GM19035 (cell line): Measurements from ENCODE around the gene CMIP.

ENCODE experiments used
- ATAC-seq: cut with Tn5 transposase; IDR thresholded peaks from one replicate; pipeline ENCODE4 v1.9.1; 2021; ENCODE audit not compliant: unreplicated experiment

The CMIP gene

GRCh38 chr16:81599034-81599744 is 154.6 kb downstream of the CMIP start:
- no peak for ATAC-seq

GRCh38 chr16:81600275-81600674 is 155.7 kb downstream of the CMIP start:
- ATAC-seq = no peak

DNA sequence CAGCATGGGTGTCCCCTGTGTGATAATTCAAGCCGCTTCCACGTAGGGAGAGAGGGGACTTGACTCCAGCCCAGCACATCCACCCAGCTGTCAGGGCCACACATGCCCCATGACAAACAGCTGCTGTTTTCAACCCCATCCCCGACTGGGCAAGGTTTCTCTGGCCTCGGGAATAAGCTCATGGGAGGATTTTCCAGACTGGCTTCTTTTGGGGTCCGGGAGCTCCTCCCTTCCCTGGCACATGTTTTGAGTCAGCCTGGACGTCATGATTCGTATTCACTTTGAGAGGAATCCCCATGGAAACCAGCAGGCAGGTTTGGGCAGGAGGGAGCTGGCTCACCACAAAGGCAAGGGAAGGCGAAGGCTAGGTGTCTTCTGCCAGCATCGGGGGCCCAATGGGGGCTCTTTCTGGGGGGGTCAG is 156.4 kb downstream of the CMIP start:
- no peak for ATAC-seq

DNA sequence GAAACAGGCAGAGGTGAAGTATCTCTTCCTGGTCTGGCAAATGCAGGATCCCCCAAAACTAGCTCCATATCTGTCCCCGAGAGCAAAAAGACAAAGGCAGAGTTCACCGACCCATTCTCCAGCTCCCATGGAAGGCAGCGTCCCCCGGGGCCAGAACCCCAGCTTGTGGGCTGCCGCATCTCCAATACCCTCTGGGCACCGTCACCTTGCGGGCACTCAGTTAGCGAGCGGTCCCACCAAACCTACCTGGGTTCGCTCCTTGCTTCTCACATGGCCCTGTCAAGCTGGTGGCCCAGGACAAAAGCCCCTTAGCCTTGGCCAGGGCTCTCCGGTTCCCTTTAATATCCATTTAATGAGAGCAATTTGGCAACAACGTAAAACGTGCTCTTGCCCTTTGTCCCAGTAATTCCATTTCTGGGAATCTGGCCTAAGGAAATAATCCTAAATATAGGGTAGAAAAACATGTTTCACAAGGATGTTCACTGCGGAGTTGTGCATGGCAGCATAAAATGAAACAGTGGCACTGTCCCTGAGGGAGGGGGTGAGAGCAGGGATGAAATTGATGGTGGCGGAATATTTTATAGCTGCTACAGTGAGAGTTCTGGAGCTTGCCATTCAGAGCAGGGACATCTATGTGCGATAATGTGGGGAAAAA is 157.1 kb downstream of the CMIP start:
- no peak for ATAC-seq

DNA sequence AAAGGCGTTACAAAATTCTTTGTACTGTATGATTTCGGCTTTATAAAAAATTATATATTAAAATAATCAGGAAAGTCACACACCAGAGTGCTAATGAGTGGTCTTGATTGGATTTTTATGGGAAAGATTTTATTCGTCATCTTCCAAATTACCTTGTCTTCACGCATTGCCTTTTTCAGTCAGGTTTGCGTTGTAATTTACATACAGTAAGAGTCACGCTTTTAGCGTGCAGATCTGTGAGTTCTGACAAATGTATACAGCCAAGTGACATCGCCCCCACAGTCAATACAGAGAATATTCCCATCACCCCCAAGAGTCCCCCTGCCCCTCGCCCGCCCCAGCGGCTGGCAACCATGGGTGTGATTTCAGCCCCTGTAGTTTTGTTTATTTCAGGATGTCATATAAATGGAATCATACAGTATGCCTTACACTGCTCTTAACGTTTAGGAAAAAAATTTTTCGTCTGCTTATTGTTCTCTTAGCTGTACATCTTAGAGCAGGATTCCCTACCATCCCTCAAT is 157.7 kb downstream of the CMIP start:
- no peak for ATAC-seq

- ATAC-seq = no peak
Measured at GRCh38 chr16:81602792-81603191, 158.2 kb downstream of the CMIP start.

GRCh38 chr16:81604960-81605383 is 160.4 kb downstream of the CMIP start:
- ATAC-seq = no peak

- no peak for ATAC-seq
Measured at GRCh38 chr16:81606039-81606438, 161.4 kb downstream of the CMIP start.

DNA sequence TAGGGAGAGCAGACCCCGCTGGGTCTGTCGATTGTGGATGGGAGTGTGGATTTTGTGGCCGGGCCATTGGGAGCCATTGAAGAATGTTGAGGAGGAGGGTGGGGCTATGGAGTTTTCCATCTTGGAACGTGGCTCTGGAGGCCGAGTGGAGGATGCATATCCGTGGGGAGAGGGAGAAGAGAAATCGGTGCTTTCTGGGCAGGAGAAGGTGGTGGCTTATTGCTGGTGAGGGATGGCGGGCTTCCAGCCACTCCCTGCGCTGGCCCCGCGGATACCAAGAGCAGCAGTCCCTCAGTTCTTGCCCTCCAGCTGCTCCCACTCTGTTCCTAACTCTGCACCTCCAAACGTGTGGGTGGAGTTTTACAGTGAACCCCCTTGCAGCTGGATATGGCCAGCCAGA is 162.4 kb downstream of the CMIP start:
- ATAC-seq = no peak

GRCh38 chr16:81607805-81608522 is 163.4 kb downstream of the CMIP start:
- ATAC-seq = no peak

DNA sequence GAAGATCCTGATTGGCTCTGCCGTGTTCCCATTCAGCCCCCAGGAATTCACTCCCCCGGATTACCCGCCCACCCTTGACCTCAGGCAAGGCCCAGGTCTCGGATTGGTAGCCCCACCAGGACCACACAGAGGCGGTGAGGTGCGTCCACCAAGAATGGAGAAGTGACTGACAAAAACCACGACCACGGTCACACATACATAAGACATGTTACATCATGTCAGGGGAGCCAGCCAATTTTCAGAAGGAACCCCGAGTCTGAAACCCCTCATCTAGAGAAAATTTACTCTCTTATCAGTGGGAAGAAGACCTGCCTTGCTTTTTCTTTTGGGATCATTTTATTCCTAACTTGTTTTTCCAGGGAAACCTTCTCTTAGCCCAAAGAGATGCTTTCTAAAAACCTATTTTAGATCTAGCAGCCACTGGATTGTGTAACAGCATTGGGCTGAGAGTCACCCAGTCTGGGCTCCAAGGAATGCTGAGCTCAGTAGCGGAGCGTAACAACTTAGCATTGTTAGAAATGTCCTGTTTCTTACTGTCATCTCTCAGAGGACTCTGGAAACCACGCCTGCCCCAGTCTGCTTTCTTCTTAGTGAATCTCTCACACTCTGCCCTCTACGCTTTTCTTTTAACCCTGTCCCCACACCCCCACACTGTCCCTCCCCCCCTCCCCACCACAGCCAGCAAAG is 164.1 kb downstream of the CMIP start:
- no peak for ATAC-seq

- no peak for ATAC-seq
Measured at GRCh38 chr16:81609323-81609892, 164.8 kb downstream of the CMIP start.

GRCh38 chr16:81610144-81610842 is 165.7 kb downstream of the CMIP start:
- no peak for ATAC-seq

DNA sequence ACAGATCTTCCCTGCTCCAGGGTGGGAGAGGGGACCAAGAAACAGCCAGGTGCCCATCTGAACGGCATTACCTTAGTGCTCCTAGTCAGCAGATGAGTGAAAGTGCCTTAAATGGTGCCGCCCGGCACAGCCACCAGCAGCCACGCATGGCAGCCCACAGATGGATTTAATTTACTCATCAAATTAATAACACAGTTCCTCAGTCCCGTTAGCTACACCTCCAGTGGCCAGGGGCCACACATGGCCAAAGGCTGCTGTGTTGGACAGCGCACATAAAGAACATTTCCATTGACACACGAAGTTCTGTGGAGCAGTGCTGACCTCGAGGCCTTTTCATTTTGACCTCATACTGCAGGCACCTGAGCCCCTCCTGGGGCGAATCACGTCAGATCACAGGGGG is 166.3 kb downstream of the CMIP start:
- no peak for ATAC-seq

GRCh38 chr16:81611721-81612120 is 167.1 kb downstream of the CMIP start:
- ATAC-seq = no peak

- no peak for ATAC-seq
Measured at GRCh38 chr16:81612351-81613163, 167.9 kb downstream of the CMIP start.

GRCh38 chr16:81614171-81614570 is 169.6 kb downstream of the CMIP start:
- ATAC-seq = no peak

GRCh38 chr16:81614654-81615359 is 170.2 kb downstream of the CMIP start:
- no peak for ATAC-seq

DNA sequence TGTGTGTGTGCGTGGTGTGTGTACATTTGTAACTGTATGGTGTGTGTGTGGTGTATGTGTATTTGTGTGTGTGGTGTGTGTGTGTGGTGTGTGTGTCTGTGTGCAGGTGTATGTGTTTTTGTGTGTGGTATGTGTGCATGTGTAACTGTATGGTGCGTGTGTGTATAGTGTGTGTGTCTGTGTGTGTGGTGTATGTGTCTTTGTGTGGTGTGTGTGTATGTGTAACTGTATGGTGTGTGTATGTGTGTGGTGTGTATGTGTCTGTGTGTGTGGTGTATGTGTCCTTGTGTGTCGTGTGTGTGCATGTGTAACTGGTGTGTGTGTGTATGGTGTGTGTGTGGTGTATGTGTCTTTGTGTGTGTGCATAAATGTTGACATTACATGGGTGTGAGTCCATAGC is 170.8 kb downstream of the CMIP start:
- no peak for ATAC-seq
